IMR-90 (cell line): ENCODE results near the gene RLN3. TPM values are rescaled to one million over a fixed set of nuclear protein-coding genes. Genes with fewer than 3 reads are reported as not detected.

Source experiments
- ATAC-seq: fragments of 200-7000 bp; cut with Tn5 transposase; 2 replicates; pipeline ENCODE4 v1.9.1; 2020; ENCODE audit warnings: low read depth, mild to moderate bottlenecking, moderate library complexity
- BruUV-seq: library from RNA; stranded (reverse); fragments of 400-500 nt; replicated peaks from 2 replicates; lab custom pipeline; 2021; lab: Mats Ljungman, UMichigan
- CTCF ChIA-PET: fragments of 300-600 bp; formaldehyde crosslinking; extraction: SDS; loops from one replicate; lab custom pipeline; 2021; ENCODE audit warnings: antibody characterized with exemption; lab: Yijun Ruan, JAX
- POLR2A ChIA-PET: fragments of 300-600 bp; sonication (Branson Sonifier 250); formaldehyde crosslinking; loops from one replicate; lab custom pipeline; 2022; ENCODE audit warnings: antibody characterized with exemption; ENCODE audit not compliant: unreplicated experiment; lab: Charles Lee
- DNase-seq: peaks from one replicate; pipeline ENCODE4 v3.0.0; 2013
- H2AFZ ChIP-seq: replicated peaks from 2 replicates; pipeline ENCODE3; 2013; ENCODE audit warnings: low read length, mild to moderate bottlenecking; ENCODE audit not compliant: poor library complexity
- H2AK5ac ChIP-seq: 2 replicates; pipeline ENCODE4 v1.6.1; 2013; ENCODE audit warnings: low read depth, low read length, inconsistent platforms
- H2AK9ac ChIP-seq: replicated peaks from 2 replicates; pipeline ENCODE3; 2013; ENCODE audit warnings: mild to moderate bottlenecking, low read depth, low read length, moderate library complexity; ENCODE audit not compliant: poor library complexity
- H2BK120ac ChIP-seq: 2 replicates; pipeline ENCODE4 v1.6.1; 2013; ENCODE audit warnings: low read depth, low read length, inconsistent platforms
- H2BK15ac ChIP-seq: 3 replicates; pipeline ENCODE4 v1.6.1; 2013; ENCODE audit warnings: low read depth, low read length, inconsistent platforms
- H2BK20ac ChIP-seq: 2 replicates; pipeline ENCODE4 v1.6.1; 2013; ENCODE audit warnings: low read depth, mild to moderate bottlenecking, inconsistent platforms, low read length, moderate library complexity
- H2BK5ac ChIP-seq: 2 replicates; pipeline ENCODE4 v1.6.1; 2013; ENCODE audit warnings: mild to moderate bottlenecking, low read depth, low read length, inconsistent platforms; ENCODE audit not compliant: poor library complexity, severe bottlenecking
- H3K14ac ChIP-seq: replicated peaks from 2 replicates; pipeline ENCODE4 v1.6.1; 2013; ENCODE audit warnings: low read depth, low read length, inconsistent platforms
- H3K18ac ChIP-seq: 2 replicates; pipeline ENCODE4 v1.6.1; 2013; ENCODE audit warnings: low read depth, low read length, control low read depth
- H3K23ac ChIP-seq: 2 replicates; pipeline ENCODE4 v1.6.1; 2013; ENCODE audit warnings: low read depth, low read length, inconsistent platforms
- H3K27ac ChIP-seq: 2 replicates; pipeline ENCODE4 v1.5.1; 2013; ENCODE audit warnings: mild to moderate bottlenecking, control low read depth, low read length; ENCODE audit not compliant: insufficient read depth
- H3K27me3 ChIP-seq: 2 replicates; pipeline ENCODE4 v1.6.1; 2013; ENCODE audit warnings: low read length; ENCODE audit not compliant: control insufficient read depth, insufficient read depth
- H3K36me3 ChIP-seq: 2 replicates; pipeline ENCODE4 v1.6.1; 2013; ENCODE audit warnings: low read length, mixed read lengths; ENCODE audit not compliant: control insufficient read depth, insufficient read depth
- H3K4ac ChIP-seq: 2 replicates; pipeline ENCODE4 v1.6.1; 2013; ENCODE audit warnings: low read depth, low read length, inconsistent platforms
- H3K4me1 ChIP-seq: 2 replicates; pipeline ENCODE4 v1.6.1; 2013; ENCODE audit warnings: low read length, mixed read lengths; ENCODE audit not compliant: control insufficient read depth, insufficient read depth
- H3K4me2 ChIP-seq: 2 replicates; pipeline ENCODE4 v1.6.1; 2013; ENCODE audit warnings: low read depth, mild to moderate bottlenecking, control low read depth, low read length, moderate library complexity
- H3K4me3 ChIP-seq: 2 replicates; pipeline ENCODE4 v1.5.1; 2013; ENCODE audit warnings: low read depth, mild to moderate bottlenecking, control low read depth, low read length, moderate library complexity; ENCODE audit not compliant: insufficient read depth
- H3K56ac ChIP-seq: 2 replicates; pipeline ENCODE4 v1.6.1; 2013; ENCODE audit warnings: low read length, inconsistent platforms; ENCODE audit not compliant: insufficient read depth; ENCODE audit errors: extremely low read depth
- H3K79me1 ChIP-seq, 2 experiments: 2 replicates each; pipeline ENCODE4 v1.6.1; 2013; ENCODE audit warnings: low read length in 2 of 2, inconsistent platforms in 1 of 2, low read depth in 1 of 2
- H3K9ac ChIP-seq: 2 replicates; pipeline ENCODE4 v1.6.1; 2013; ENCODE audit warnings: low read depth, low read length, control low read depth
- H3K9me1 ChIP-seq: 2 replicates; pipeline ENCODE4 v1.6.1; 2013; ENCODE audit warnings: low read length, inconsistent platforms; ENCODE audit not compliant: insufficient read depth
- H3K9me3 ChIP-seq: 2 replicates; pipeline ENCODE4 v1.6.1; 2013; ENCODE audit warnings: low read length; ENCODE audit not compliant: control insufficient read depth, insufficient read depth
- H4K20me1 ChIP-seq: 2 replicates; pipeline ENCODE4 v1.6.1; 2013; ENCODE audit warnings: low read length, inconsistent platforms; ENCODE audit not compliant: insufficient read depth
- H4K5ac ChIP-seq: 2 replicates; pipeline ENCODE4 v1.6.1; 2013; ENCODE audit warnings: mild to moderate bottlenecking, low read depth, low read length, control low read depth
- H4K8ac ChIP-seq, 2 experiments: 2 replicates each; pipeline ENCODE4 v1.6.1; 2013; ENCODE audit warnings: low read depth in 2 of 2, low read length in 2 of 2, control low read depth in 1 of 2, inconsistent platforms in 1 of 2
- H4K91ac ChIP-seq: 2 replicates; pipeline ENCODE4 v1.6.1; 2013; ENCODE audit warnings: low read depth, low read length, inconsistent platforms; ENCODE audit not compliant: insufficient read depth
- RCOR1 ChIP-seq: IDR thresholded peaks from 2 replicates; pipeline ENCODE4 v1.6.1; 2012; ENCODE audit warnings: mild to moderate bottlenecking, low read length, improper control_type of control experiment; ENCODE audit not compliant: insufficient replicate concordance
- USF2 ChIP-seq: fragments of 150-350 bp; IDR thresholded peaks from 2 replicates; pipeline ENCODE4 v1.6.1; 2017; ENCODE audit warnings: mild to moderate bottlenecking, antibody characterized with exemption, low read length, low read depth
- WGBS, 2 experiments: methylation state at CpG; one replicate each; pipeline versions ENCODE4 v1.1.5 to v1.1.7; 2013; ENCODE audit warnings: missing lambda C conversion rate in 2 of 2; ENCODE audit not compliant: insufficient read length in 1 of 2; ENCODE audit errors: extremely low coverage in 2 of 2; 5-methylcytosine and 5-hydroxymethylcytosine counted together
- dilution Hi-C: fragments of 300-500 bp; cut with HindIII; formaldehyde crosslinking; loops from one replicate; pipeline ENCODE4 v1.14.3; 2018; ENCODE audit warnings: low sequenced_read_pairs; ENCODE audit not compliant: unreplicated experiment
- in situ Hi-C: fragments of 300-500 bp; cut with MboI; formaldehyde crosslinking; loops from 3 replicates; pipeline ENCODE4 v1.14.3; 2019; ENCODE audit warnings: low sequenced_read_pairs, inconsistent platforms, mixed read lengths
- intact Hi-C: fragments of 100-400 bp; cut with micrococcal nuclease; formaldehyde crosslinking; loops from 2 replicates; pipeline ENCODE4 v1.10.0; 2022
- polyA plus RNA-seq, 3 experiments: library from polyadenylated mRNA; depleted of rRNA; stranded (reverse); fragments of >200 nt; gene quantifications; 2 replicates each; pipeline ENCODE4 v1.2.3, GENCODE V29; 2012; ENCODE audit warnings: low replicate concordance in 1 of 3
- total RNA-seq: library from RNA; depleted of rRNA; stranded (reverse); fragments of >200 nt; gene quantifications from 2 replicates; pipeline ENCODE4 v1.2.3, GENCODE V29; 2012

The RLN3 gene
- total and polyA plus RNA-seq, 2 of the 4 experiments (the other 2 are of a cell fraction): not detected

- H4K20me1 ChIP-seq: peaks cover 9% of the 10 kb centered on the region
- no peak overlapping the region for H4K91ac ChIP-seq
- dilution Hi-C loops: no loop called here
- ChIA-PET CTCF (no interaction called here), POLR2A (no interaction called here)
- DNase-seq (no peak), ATAC-seq (no peak)
- no peak overlapping the region for H2BK120ac ChIP-seq
- no peak overlapping the region for H4K5ac ChIP-seq
- H3K18ac ChIP-seq: no peak overlapping the region
- no peak overlapping the region for H3K27ac ChIP-seq
- intact Hi-C loops: no loop called here
- H3K9me3 ChIP-seq: no peaks in the 10 kb centered on the region
- peak overlapping the region in 1 of 2 experiments; percentile 55; a peak in 1 of 4 replicates for H4K8ac ChIP-seq
- H2AFZ ChIP-seq: peak overlapping the region; percentile 44
- no peak overlapping the region for H3K56ac ChIP-seq
- peaks cover 3 to 37% of the 10 kb centered on the region in 2 experiments for H3K79me1 ChIP-seq
- H3K9me1 ChIP-seq: peaks cover 5% of the 10 kb centered on the region; the same call in 1 of the 2 replicates
- H3K23ac ChIP-seq: 0 out of 2 replicates have a peak overlapping the region, but pooled peaks have one; percentile 40
- 0 out of 2 replicates have a peak, but pooled peaks cover 2% of the 10 kb centered on the region for H3K36me3 ChIP-seq
- peaks cover 4% of the 10 kb centered on the region; the same call in 1 of the 2 replicates for H3K4me1 ChIP-seq
- peak; percentile 42 for TF ChIP-seq USF2
- no peak for TF ChIP-seq RCOR1
- in situ Hi-C loops: no loop called here
- H3K9ac ChIP-seq: no peak overlapping the region
- H3K27me3 ChIP-seq: no peaks in the 10 kb centered on the region
- H2BK20ac ChIP-seq: no peak overlapping the region
- H3K4me3 ChIP-seq: no peak overlapping the region
- no peak overlapping the region for H2BK5ac ChIP-seq
- 0 out of 2 replicates have a peak overlapping the region, but pooled peaks have one; percentile 35 for H3K14ac ChIP-seq
- H3K4me2 ChIP-seq: peak overlapping the region; percentile 13; the same call in 1 of the 2 replicates
- peak overlapping the region; percentile 70 for H2AK5ac ChIP-seq
- 38% methylated on average over 5 of the region's 14 CpGs; no CpG with 5 or more reads in 1 of the 2 experiments for WGBS, 2 experiments
- BruUV-seq: no TSS peak
- 0 out of 2 replicates have a peak overlapping the region, but pooled peaks have one; percentile 23 for H3K4ac ChIP-seq
- H2AK9ac ChIP-seq: peak overlapping the region; percentile 53
- no peak overlapping the region for H2BK15ac ChIP-seq
Measured at GRCh38 chr19:14004619-14005348, 23.2 kb upstream of the RLN3 start.
